OCI-LY3 (cell line): Measurements from ENCODE around the gene CRIM1.

Experiments used
- CTCF ChIP-seq: fragments of 200-600, 300-600 bp; sonication (generic); IDR thresholded peaks from 2 replicates; pipeline ENCODE4 v1.5.1; 2014; ENCODE audit warnings: antibody characterized with exemption, low read length, low read depth
- EZH2phosphoT487 ChIP-seq: fragments of 200-600 bp; shearing (Covaris generic); IDR thresholded peaks from 2 replicates; pipeline ENCODE4 v1.6.1; 2018; ENCODE audit warnings: antibody characterized with exemption, mixed run types, low read depth

- TF ChIP-seq CTCF: no peak
- TF ChIP-seq EZH2phosphoT487: no peak
Measured at GRCh38 chr2:36477315-36477714, 121.7 kb downstream of the CRIM1 start.
